ENCODE results near the gene FYB2. TPM values are rescaled to one million over a fixed set of nuclear protein-coding genes. Genes with fewer than 3 reads are reported as not detected.
A peak's percentile ranks its signal among the peaks of the same experiment; 100 is the strongest.

Gene FYB2
- total and polyA plus RNA-seq, 10 of the 15 experiments (the other 5 are each of a cell fraction or from before 2014, with no cell fraction given): 0.04 to 0.16 (median 0.05) TPM; not detected in 4

DNA sequence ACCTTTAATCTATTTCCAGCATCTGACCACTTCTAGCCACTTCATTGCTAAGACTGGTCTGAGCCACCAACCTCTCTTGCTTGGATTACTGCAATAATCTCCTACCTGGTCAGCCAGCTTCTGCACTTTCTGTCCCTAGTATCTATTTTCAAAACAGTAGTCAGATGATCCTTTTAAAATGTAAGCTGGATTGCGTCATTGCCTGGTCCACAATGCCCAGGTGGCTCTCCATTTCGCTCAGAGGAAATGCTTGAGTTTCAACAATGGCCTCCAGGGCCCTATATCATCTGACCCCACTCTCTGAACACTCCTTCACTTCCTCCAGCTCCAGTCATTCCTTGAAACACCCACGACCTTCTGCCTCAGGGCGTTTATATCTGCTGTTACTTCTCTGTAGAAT, 2.3 kb downstream of the FYB2 start:
- Histone ChIP-seq H3K9me3 (replicated peaks; ENCODE audit: control insufficient read depth, insufficient read depth, low read length) (no peaks in the 10 kb centered on the region), H3K4me2 (ENCODE audit: control insufficient read depth, insufficient read depth) (no peak overlapping the region), H3K36me3 (ENCODE audit: control insufficient read depth in 2 of 2, insufficient read depth in 2 of 2, low read length in 1 of 2) (no peaks in the 10 kb centered on the region), H3K27me3 (replicated peaks in 1 of 2; ENCODE audit: control insufficient read depth in 2 of 2, insufficient read depth in 2 of 2, low read length in 1 of 2) (no peaks in the 10 kb centered on the region), H3K9ac (ENCODE audit: control insufficient read depth, insufficient read depth, low read length) (no peak overlapping the region), H3K27ac (ENCODE audit: control insufficient read depth, insufficient read depth) (no peak overlapping the region), H3K4me3 (no peak overlapping the region), H4K20me1 (ENCODE audit: control insufficient read depth, insufficient read depth) (no peaks in the 10 kb centered on the region), H3K4me1 (ENCODE audit: control insufficient read depth, insufficient read depth, low read length) (no peaks in the 10 kb centered on the region), H2AFZ (ENCODE audit: control insufficient read depth, low read depth, low read length) (no peak overlapping the region), H3K79me2 (ENCODE audit: control insufficient read depth, insufficient read depth, low read length) (no peaks in the 10 kb centered on the region)
- 0% methylated on average over 4 of the region's 4 CpGs for WGBS (ENCODE audit: insufficient coverage, insufficient replicate concordance, low lambda C conversion rate, missing lambda C conversion rate)
- intact Hi-C loops (cut with micrococcal nuclease; ENCODE audit: unreplicated experiment) (no loop called here), in situ Hi-C loops (cut with MboI) (no loop called here)
- no peak for FAIRE-seq
- ChIA-PET POLR2A (no interaction called here), CTCF (interaction anchor here (0.9 to 4.0 kb wide), 6 partner anchors 8 to 232 kb away, joined by 3 to 15 read pairs (median 3); no protein-coding TSS in a partner anchor), RAD21 (ENCODE audit: unreplicated experiment) (interaction anchor here (0.9 kb wide), 1 partner anchor 1229 kb away, joined by 3 read pairs; no protein-coding TSS in a partner anchor), SMC1A (ENCODE audit: uncharacterized antibody, unreplicated experiment) (interaction anchor here (0.6 to 1.9 kb wide), 4 partner anchors 10 to 432 kb away, joined by 4 to 6 read pairs (median 6); no protein-coding TSS in a partner anchor)
- DNase-seq (ENCODE audit: low read depth, low spot score): no peak
- no TSS peak for BruUV-seq (replicated peaks)
- no peak for TF ChIP-seq RCOR1 (conservative IDR thresholded peaks at IDR 0.05; ENCODE audit: low read depth, low read length)
- peak; percentile 12 to 64; a peak in 1 of 4 replicates for TF ChIP-seq EP300 (IDR thresholded peaks at IDR 0.05; ENCODE audit: borderline replicate concordance in 1 of 2, control insufficient read depth in 1 of 2, low read depth in 2 of 2, low read length in 2 of 2)
- TF ChIP-seq EED (IDR thresholded peaks at IDR 0.05; ENCODE audit: low read depth): peak; percentile 31; the same call in 1 of the 2 replicates
- TF ChIP-seq IKZF2 (IDR thresholded peaks at IDR 0.05): no peak; a peak in 1 of 4 replicates
- TF ChIP-seq PAX5 (IDR thresholded peaks at IDR 0.05; ENCODE audit: borderline replicate concordance, low read depth, low read length): no peak
- TF ChIP-seq ETV6 (conservative IDR thresholded peaks at IDR 0.05 in 1 of 2, IDR thresholded peaks at IDR 0.05 in 1 of 2; ENCODE audit: borderline replicate concordance in 1 of 2, low read depth in 1 of 2): 0 out of 4 replicates have a peak, but pooled peaks of 1 of the 2 experiments have one; percentile 40
- peak; percentile 57; the same call in 1 of the 2 replicates for TF ChIP-seq YY1 (IDR thresholded peaks at IDR 0.05; ENCODE audit: low read depth, low read length)
- TF ChIP-seq JUNB (IDR thresholded peaks at IDR 0.05): peak; percentile 60
- TF ChIP-seq ATF7 (IDR thresholded peaks at IDR 0.05; ENCODE audit: low read depth): peak; percentile 44; the same call in 1 of the 2 replicates
- TF ChIP-seq NR2F1 (conservative IDR thresholded peaks at IDR 0.05): 0 out of 2 replicates have a peak, but pooled peaks have one; percentile 26
- no peak for TF ChIP-seq ESRRA (IDR thresholded peaks at IDR 0.05; ENCODE audit: low read length)
- TF ChIP-seq ZNF384 (IDR thresholded peaks at IDR 0.05; ENCODE audit: borderline replicate concordance, low read depth, low read length): no peak
- no peak for TF ChIP-seq POLR2AphosphoS2 (IDR thresholded peaks at IDR 0.05; ENCODE audit: low read depth, low read length)
- TF ChIP-seq, protein P1, sequence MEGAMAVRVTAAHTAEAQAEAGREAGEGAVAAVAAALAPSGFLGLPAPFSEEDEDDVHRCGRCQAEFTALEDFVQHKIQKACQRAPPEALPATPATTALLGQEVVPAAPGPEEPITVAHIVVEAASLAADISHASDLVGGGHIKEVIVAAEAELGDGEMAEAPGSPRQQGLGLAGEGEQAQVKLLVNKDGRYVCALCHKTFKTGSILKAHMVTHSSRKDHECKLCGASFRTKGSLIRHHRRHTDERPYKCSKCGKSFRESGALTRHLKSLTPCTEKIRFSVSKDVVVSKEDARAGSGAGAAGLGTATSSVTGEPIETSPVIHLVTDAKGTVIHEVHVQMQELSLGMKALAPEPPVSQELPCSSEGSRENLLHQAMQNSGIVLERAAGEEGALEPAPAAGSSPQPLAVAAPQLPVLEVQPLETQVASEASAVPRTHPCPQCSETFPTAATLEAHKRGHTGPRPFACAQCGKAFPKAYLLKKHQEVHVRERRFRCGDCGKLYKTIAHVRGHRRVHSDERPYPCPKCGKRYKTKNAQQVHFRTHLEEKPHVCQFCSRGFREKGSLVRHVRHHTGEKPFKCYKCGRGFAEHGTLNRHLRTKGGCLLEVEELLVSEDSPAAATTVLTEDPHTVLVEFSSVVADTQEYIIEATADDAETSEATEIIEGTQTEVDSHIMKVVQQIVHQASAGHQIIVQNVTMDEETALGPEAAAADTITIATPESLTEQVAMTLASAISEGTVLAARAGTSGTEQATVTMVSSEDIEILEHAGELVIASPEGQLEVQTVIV (IDR thresholded peaks at IDR 0.05; ENCODE audit: borderline replicate concordance, partially characterized antibody): no peak
- ATAC-seq: peak; percentile 64

Data from GM12878 (cell line).